GM12878 (cell line): ENCODE results near the gene TRANK1. TPM values are rescaled to one million over a fixed set of nuclear protein-coding genes. Genes with fewer than 3 reads are reported as not detected.

Source experiments
- ATF7 ChIP-seq: fragments of 450-650 bp; IDR thresholded peaks from 2 replicates; pipeline ENCODE4 v1.6.1; 2016; ENCODE audit warnings: low read depth, mild to moderate bottlenecking
- BMI1 ChIP-seq: fragments of 450-650 bp; IDR thresholded peaks from 2 replicates; pipeline ENCODE4 v1.6.1; 2016; ENCODE audit warnings: mild to moderate bottlenecking, moderate library complexity, borderline replicate concordance
- CBX3 ChIP-seq: fragments of 200-600 bp; sonication (generic); IDR thresholded peaks from 2 replicates; pipeline ENCODE4 v1.6.1; 2016; ENCODE audit warnings: low read depth, borderline replicate concordance
- CEBPZ ChIP-seq: fragments of 150-350 bp; IDR thresholded peaks from 2 replicates; pipeline ENCODE4 v1.6.1; 2016; ENCODE audit warnings: low read depth, low read length
- CHD2 ChIP-seq: IDR thresholded peaks from 2 replicates; pipeline ENCODE4 v1.6.1; 2011; ENCODE audit warnings: low read depth, low read length, improper control_type of control experiment, borderline replicate concordance
- CREM ChIP-seq: IDR thresholded peaks from 2 replicates; pipeline ENCODE4 v1.6.1; 2014; ENCODE audit warnings: antibody characterized with exemption, low read depth
- EP300 ChIP-seq, 2 experiments: fragments of 150-350 bp in 1 of 2; IDR thresholded peaks; 2 replicates each; pipeline ENCODE4 v1.6.1; 2011 to 2012; ENCODE audit warnings: low read depth in 2 of 2, low read length in 2 of 2, borderline replicate concordance in 1 of 2, improper control_type of control experiment in 1 of 2, inconsistent platforms in 1 of 2; ENCODE audit not compliant: control insufficient read depth in 1 of 2
- HDGF ChIP-seq: fragments of 450-650 bp; IDR thresholded peaks from 2 replicates; pipeline ENCODE4 v1.6.1; 2016; ENCODE audit warnings: antibody characterized with exemption
- JUNB ChIP-seq: IDR thresholded peaks from 2 replicates; pipeline ENCODE4 v1.6.1; 2016; ENCODE audit warnings: antibody characterized with exemption, mild to moderate bottlenecking
- KAT2A ChIP-seq: conservative IDR thresholded peaks from 2 replicates; pipeline ENCODE4 v1.6.1; 2011; ENCODE audit warnings: low read depth, low read length; ENCODE audit not compliant: control insufficient read depth
- NBN ChIP-seq: fragments of 450-650 bp; IDR thresholded peaks from 2 replicates; pipeline ENCODE4 v1.6.1; 2016
- NR2C1 ChIP-seq: fragments of 450-650 bp; IDR thresholded peaks from 2 replicates; pipeline ENCODE4 v1.6.1; 2017; ENCODE audit warnings: antibody characterized with exemption, mild to moderate bottlenecking, moderate library complexity
- NR2F1 ChIP-seq: fragments of 450-650 bp; conservative IDR thresholded peaks from 2 replicates; pipeline ENCODE4 v1.6.1; 2017; ENCODE audit warnings: mild to moderate bottlenecking
- PKNOX1 ChIP-seq: fragments of 450-650 bp; IDR thresholded peaks from 2 replicates; pipeline ENCODE4 v1.6.1; 2016; ENCODE audit warnings: mild to moderate bottlenecking
- POU2F2 ChIP-seq: IDR thresholded peaks from 3 replicates; pipeline ENCODE4 v1.6.1; 2011; ENCODE audit warnings: low read depth, mild to moderate bottlenecking, low read length, borderline replicate concordance
- REST ChIP-seq: IDR thresholded peaks from 2 replicates; pipeline ENCODE4 v1.6.1; 2012; ENCODE audit warnings: mild to moderate bottlenecking, low read depth, low read length
- SRF ChIP-seq, 2 experiments: IDR thresholded peaks; 2 replicates each; pipeline ENCODE4 v1.6.1; 2011; ENCODE audit warnings: low read depth in 2 of 2, low read length in 2 of 2, mild to moderate bottlenecking in 1 of 2, moderate library complexity in 1 of 2
- SUZ12 ChIP-seq: fragments of 200-600 bp; sonication (generic); IDR thresholded peaks from one replicate; pipeline ENCODE4 v1.6.1; 2018; ENCODE audit warnings: antibody characterized with exemption, mild to moderate bottlenecking; ENCODE audit not compliant: unreplicated experiment
- ZBED1 ChIP-seq: IDR thresholded peaks from 2 replicates; pipeline ENCODE4 v1.6.1; 2016; ENCODE audit warnings: borderline replicate concordance
- polyA plus RNA-seq, 11 experiments: library from polyadenylated mRNA; depleted of rRNA in 4 of 11; unstranded in 6 of 11; stranded (reverse) in 5 of 11; fragments of >200 nt; fragmentation: Nextera tagmentation in 4 of 11; fragmentation: Illumina TruSeq in 1 of 11; extraction: Ambion mirVana in 4 of 11; extraction: Trizol in 1 of 11; gene quantifications; 1 replicate in 1 of 11; 2 replicates in 10 of 11; pipeline versions ENCODE4 v1.2.1 to v1.2.3, GENCODE V29; 2011 to 2016; ENCODE audit warnings: inconsistent platforms in 2 of 11, missing spikeins in 2 of 11, low read depth in 1 of 11
- total RNA-seq, 4 experiments: library from RNA; depleted of rRNA in 3 of 4; stranded (reverse); fragments of >200 nt in 3 of 4; fragmentation: Illumina TruSeq in 1 of 4; extraction: Trizol in 1 of 4; gene quantifications; 2 replicates each; pipeline versions ENCODE4 v1.2.1 to v1.2.3, GENCODE V29; 2013 to 2021
- TF ChIP-seq, protein P1 (sequence below): IDR thresholded peaks from 2 replicates; pipeline ENCODE4 v1.6.1; 2011; ENCODE audit warnings: mild to moderate bottlenecking, low read depth, low read length, moderate library complexity; ENCODE audit not compliant: insufficient replicate concordance

Gene TRANK1
- total and polyA plus RNA-seq, 10 of the 15 experiments (the other 5 are each of a cell fraction or from before 2014, with no cell fraction given): 0.46 to 8.8 (median 1.1) TPM

DNA sequence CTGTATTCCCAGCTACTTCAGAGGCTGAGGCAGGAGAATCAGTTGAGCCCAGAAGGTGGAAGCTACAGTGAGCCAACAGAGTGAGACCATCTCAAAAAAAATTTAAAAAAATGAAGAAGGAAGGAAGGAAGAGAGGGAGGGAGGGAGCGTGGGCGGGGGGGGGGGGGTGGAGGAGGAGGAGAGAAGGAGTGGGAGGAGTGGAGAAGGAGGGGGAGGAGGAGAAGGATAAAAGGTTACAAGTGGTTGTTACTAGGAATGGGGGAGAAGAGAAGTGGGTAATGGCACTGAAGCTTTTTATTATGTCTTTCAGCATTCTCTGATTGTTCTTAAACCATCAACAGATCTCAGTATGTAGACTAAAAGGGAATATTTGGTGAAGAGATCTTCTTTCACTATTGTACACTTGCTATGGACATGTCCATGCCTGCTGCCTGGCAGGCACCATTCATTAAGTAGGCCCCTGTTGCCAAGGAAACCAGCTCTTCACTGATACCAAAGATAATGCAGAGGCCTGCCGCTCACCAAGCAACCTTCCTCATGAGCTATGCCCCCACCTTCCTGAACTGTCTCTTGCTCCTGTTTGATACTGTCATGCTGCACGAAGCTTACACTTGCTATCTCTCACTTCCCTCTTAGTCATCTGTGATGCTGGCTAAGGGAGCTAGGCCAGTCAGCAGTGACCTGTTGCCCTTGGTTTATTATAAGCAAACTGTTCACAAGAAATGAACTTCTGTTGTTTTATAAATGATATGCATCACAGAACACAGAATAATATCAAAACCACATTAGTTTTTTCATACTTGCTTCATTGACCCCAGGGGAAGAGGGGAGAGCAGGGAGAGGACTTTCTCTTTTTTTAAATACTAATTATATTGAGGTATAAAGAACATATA is 24.9 kb upstream of the TRANK1 start (continued):
- TF ChIP-seq REST (no peak), BMI1 (peak; percentile 89), KAT2A (no peak), NR2C1 (no peak), CREM (peak; percentile 46; the same call in 1 of the 2 replicates), SRF (IDR thresholded peaks at IDR 0.05; ENCODE audit: low read depth in 2 of 2, low read length in 2 of 2) (no peak), EP300 (IDR thresholded peaks at IDR 0.05; ENCODE audit: borderline replicate concordance in 1 of 2, control insufficient read depth in 1 of 2, low read depth in 2 of 2, low read length in 2 of 2) (peak in 1 of 2 experiments; percentile 45; a peak in 1 of 4 replicates), SUZ12 (no peak), NR2F1 (peak; percentile 68), NBN (0 out of 2 replicates have a peak, but pooled peaks have one; percentile 45), CEBPZ (no peak), CHD2 (peak; percentile 25; the same call in 1 of the 2 replicates), PKNOX1 (peak; percentile 88), CBX3 (no peak), POU2F2 (peak; percentile 70; the same call in 1 of the 3 replicates), HDGF (peak; percentile 63; the same call in 1 of the 2 replicates), ATF7 (peak; percentile 68; the same call in 1 of the 2 replicates), JUNB (peak; percentile 18; the same call in 1 of the 2 replicates), ZBED1 (no peak)
- TF ChIP-seq, protein P1, sequence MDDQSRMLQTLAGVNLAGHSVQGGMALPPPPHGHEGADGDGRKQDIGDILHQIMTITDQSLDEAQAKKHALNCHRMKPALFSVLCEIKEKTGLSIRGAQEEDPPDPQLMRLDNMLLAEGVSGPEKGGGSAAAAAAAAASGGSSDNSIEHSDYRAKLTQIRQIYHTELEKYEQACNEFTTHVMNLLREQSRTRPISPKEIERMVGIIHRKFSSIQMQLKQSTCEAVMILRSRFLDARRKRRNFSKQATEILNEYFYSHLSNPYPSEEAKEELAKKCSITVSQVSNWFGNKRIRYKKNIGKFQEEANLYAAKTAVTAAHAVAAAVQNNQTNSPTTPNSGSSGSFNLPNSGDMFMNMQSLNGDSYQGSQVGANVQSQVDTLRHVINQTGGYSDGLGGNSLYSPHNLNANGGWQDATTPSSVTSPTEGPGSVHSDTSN: peak; percentile 46
- TF ChIP-seq, all 136 proteins: peak for 20
